GM12873 (cell line): ENCODE results near the gene EYA2.

ENCODE experiments used
- CTCF ChIP-seq: IDR thresholded peaks from 2 replicates; pipeline ENCODE4 v1.5.1; 2012; ENCODE audit warnings: low read depth, mild to moderate bottlenecking, moderate library complexity, low read length, control low read depth; ENCODE audit not compliant: insufficient read depth; ENCODE audit errors: missing control alignments

Gene EYA2

GRCh38 chr20:47120346-47120936 lies 225.8 kb downstream of the EYA2 start:
- TF ChIP-seq CTCF, result no peak

- no peak for TF ChIP-seq CTCF
Measured at GRCh38 chr20:47122560-47122959, 227.9 kb downstream of the EYA2 start.

- TF ChIP-seq CTCF, result no peak
Measured at GRCh38 chr20:47124181-47124717, 229.6 kb downstream of the EYA2 start.

GRCh38 chr20:47125508-47125757 lies 230.8 kb downstream of the EYA2 start:
- TF ChIP-seq CTCF, result no peak

- TF ChIP-seq CTCF, result no peak
Measured at GRCh38 chr20:47125758-47126591, 231.3 kb downstream of the EYA2 start.

GRCh38 chr20:47126709-47127108 lies 232.1 kb downstream of the EYA2 start:
- no peak for TF ChIP-seq CTCF

GRCh38 chr20:47127546-47127945 lies 232.9 kb downstream of the EYA2 start:
- no peak for TF ChIP-seq CTCF
